GM12891 (cell line): ENCODE measurements around the gene ARHGAP19.
"Not testable (repeated sequence)": the region's sequence is repeated elsewhere in the genome, so short reads cannot be mapped to it uniquely, and the experiment has no call there.

ENCODE experiments used
- DNase-seq: peaks from one replicate; pipeline ENCODE4 v3.0.0; 2011; ENCODE audit warnings: low spot score; ENCODE audit not compliant: insufficient read length
- FAIRE-seq: peaks from 2 replicates; lab custom pipeline; 2011; peaks lifted over from hg19 to GRCh38; lab: Jason Lieb, UNC
- PAX5 ChIP-seq: IDR thresholded peaks from 2 replicates; pipeline ENCODE4 v1.6.1; 2011; ENCODE audit warnings: low read length, moderate library complexity, mild to moderate bottlenecking; ENCODE audit not compliant: insufficient read depth, severe bottlenecking
- POLR2A ChIP-seq: IDR thresholded peaks from 2 replicates; pipeline ENCODE4 v1.6.1; 2011; ENCODE audit warnings: low read depth, low read length, control low read depth
- POLR2AphosphoS5 ChIP-seq: IDR thresholded peaks from 2 replicates; pipeline ENCODE4 v1.6.1; 2011; ENCODE audit warnings: low read depth, low read length, control low read depth
- POU2F2 ChIP-seq: IDR thresholded peaks from 2 replicates; pipeline ENCODE4 v1.6.1; 2011; ENCODE audit warnings: low read depth, mild to moderate bottlenecking, control low read depth, low read length, moderate library complexity
- SPI1 ChIP-seq: IDR thresholded peaks from 2 replicates; pipeline ENCODE4 v1.6.1; 2011; ENCODE audit warnings: low read depth, low read length, control low read depth
- TAF1 ChIP-seq: IDR thresholded peaks from 2 replicates; pipeline ENCODE4 v1.6.1; 2011; ENCODE audit warnings: low read depth, low read length, control low read depth

Gene ARHGAP19

GRCh38 chr10:97280783-97281182, 11.7 kb downstream of the ARHGAP19 start:
- TF ChIP-seq POLR2AphosphoS5: no peak
- no peak for TF ChIP-seq PAX5
- TF ChIP-seq TAF1: no peak
- no peak for TF ChIP-seq SPI1
- TF ChIP-seq POU2F2: no peak
- TF ChIP-seq POLR2A: no peak
- no peak for FAIRE-seq
- DNase-seq: no peak

DNA sequence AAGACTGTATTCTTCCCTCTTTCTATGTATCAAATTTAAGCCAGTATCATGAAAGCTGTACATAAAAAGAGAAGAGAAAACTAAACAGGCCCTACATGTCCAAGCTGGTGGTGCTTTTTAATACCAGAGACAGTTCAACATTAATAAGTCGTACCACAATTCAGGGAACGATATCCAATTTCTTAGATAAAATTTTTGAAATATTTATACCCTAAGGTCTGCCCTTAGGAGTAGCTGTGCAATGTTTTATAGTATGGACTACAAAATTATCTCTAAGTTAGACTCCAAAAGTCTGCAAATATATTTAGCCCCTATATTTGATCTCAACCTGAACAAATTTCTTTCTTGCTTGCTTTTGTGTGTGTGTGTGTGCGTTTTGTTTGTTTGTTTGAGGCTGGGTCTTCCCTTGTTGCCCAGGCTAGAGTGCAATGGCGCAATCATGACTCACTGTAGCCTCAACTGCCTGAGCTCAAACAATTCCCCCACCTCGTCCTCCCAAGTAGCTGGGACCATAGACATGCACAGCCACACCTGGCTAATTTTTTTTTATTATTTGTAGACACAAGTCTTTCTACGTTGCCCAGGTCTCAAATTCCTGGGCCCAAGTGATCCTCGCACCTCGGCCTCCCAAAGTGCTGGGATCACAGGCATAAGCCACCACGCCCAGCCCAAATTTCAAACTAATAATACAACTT, 13.2 kb downstream of the ARHGAP19 start:
- DNase-seq: no peak
- FAIRE-seq: no peak
- TF ChIP-seq POU2F2: no peak
- TF ChIP-seq PAX5: no peak
- TF ChIP-seq TAF1: no peak
- TF ChIP-seq SPI1: no peak
- TF ChIP-seq POLR2A: no peak
- TF ChIP-seq POLR2AphosphoS5: no peak

GRCh38 chr10:97278491-97278989, 13.9 kb downstream of the ARHGAP19 start:
- DNase-seq (no peak), FAIRE-seq (peak; percentile 71)
- TF ChIP-seq POU2F2: no peak
- no peak for TF ChIP-seq PAX5
- TF ChIP-seq POLR2AphosphoS5: no peak
- TF ChIP-seq SPI1: no peak
- no peak for TF ChIP-seq TAF1
- no peak for TF ChIP-seq POLR2A

DNA sequence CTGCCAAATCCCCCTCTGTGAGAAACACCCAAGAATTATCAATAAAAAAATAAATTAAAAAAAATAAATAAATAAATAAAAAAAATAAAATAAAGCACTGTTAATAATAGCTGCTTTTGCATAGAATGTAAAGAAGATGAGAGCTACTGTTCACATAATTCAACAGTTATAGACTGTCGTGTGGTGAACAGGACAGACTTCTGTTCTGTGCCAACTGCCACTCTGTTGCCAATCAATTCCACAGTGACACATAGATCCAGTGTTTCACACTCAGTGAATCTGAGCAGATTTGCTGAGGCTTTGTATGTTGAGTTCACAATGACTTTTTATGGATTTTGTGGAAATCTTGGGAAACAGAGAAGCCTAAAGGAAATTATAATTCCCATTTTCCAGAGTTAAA, 14.9 kb downstream of the ARHGAP19 start:
- DNase-seq: no peak
- TF ChIP-seq PAX5 (no peak), POLR2AphosphoS5 (no peak), POU2F2 (no peak), TAF1 (no peak), SPI1 (no peak), POLR2A (no peak)
- FAIRE-seq: peak; percentile 16

- FAIRE-seq (peak; percentile 23), DNase-seq (no peak)
- TF ChIP-seq POLR2AphosphoS5 (no peak), TAF1 (no peak), SPI1 (no peak), PAX5 (no peak), POU2F2 (no peak), POLR2A (no peak)
Observed at GRCh38 chr10:97274828-97275227, 17.6 kb downstream of the ARHGAP19 start.

- TF ChIP-seq PAX5 (no peak), POLR2A (no peak), POLR2AphosphoS5 (no peak), TAF1 (no peak)
- DNase-seq: no peak
- no peak for FAIRE-seq
Observed at GRCh38 chr10:97273700-97274099, 18.7 kb downstream of the ARHGAP19 start.

- FAIRE-seq (no peak), DNase-seq (no peak)
- no peak for TF ChIP-seq POU2F2
Observed at GRCh38 chr10:97270523-97271154, 21.8 kb downstream of the ARHGAP19 start.

DNA sequence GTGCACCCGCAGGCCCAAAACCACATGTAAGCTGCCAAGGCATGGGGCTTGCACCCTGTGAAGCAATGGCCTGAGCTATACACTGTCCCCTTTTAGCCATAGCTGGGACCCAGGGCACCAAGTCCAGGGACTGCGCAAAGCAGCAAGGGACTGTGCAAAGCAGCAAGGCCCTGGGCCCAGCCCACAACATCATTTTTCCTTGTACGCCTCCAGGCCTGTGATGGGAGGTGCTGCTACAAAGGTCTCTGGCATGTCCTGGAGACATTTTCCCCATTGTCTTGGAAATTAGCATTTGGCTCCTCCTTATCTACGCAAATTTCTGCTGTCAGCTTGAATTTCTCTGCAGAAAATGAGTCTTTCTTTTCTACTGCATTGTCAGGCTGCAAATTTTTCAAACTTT, 24.8 kb downstream of the ARHGAP19 start:
- no peak for FAIRE-seq
- no peak for DNase-seq
- no peak for TF ChIP-seq PAX5
- no peak for TF ChIP-seq TAF1
- TF ChIP-seq POLR2A: no peak
- no peak for TF ChIP-seq POLR2AphosphoS5
- TF ChIP-seq POU2F2: no peak
- no peak for TF ChIP-seq SPI1

GRCh38 chr10:97265095-97265494, 27.3 kb downstream of the ARHGAP19 start:
- not testable (repeated sequence) for FAIRE-seq, DNase-seq

DNA sequence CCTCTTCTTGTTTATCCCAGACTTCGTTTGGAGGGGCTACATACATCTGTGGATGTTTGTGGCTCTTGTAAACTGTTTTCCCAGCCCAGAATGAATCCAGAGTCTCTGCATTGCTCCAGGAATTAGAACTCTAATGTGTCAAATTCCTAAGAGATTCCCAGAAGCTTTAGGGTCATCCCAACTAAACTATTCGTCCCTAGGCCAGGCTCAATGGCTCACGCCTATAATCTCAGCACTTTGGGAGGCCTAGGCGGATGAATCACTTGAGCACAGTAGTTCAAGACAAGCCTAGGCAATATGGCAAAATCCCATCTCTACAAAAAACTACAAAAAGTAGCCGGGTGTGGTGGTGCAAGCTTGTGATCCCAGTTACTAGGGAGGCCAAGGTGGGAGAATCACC, 28.5 kb downstream of the ARHGAP19 start:
- no peak for TF ChIP-seq POLR2A
- no peak for TF ChIP-seq PAX5
- TF ChIP-seq SPI1: no peak
- TF ChIP-seq POU2F2: no peak
- TF ChIP-seq POLR2AphosphoS5: no peak
- TF ChIP-seq TAF1: no peak
- DNase-seq (no peak), FAIRE-seq (no peak)
